ENCODE data around the gene GALNTL6. TPM values are rescaled to one million over a fixed set of nuclear protein-coding genes. Genes with fewer than 3 reads are reported as not detected.
A peak's percentile ranks its signal among the peaks of the same experiment; 100 is the strongest.

GALNTL6 gene
- total and polyA plus RNA-seq, 2 experiments from 2014 or later, result 0.38 to 0.40 TPM

DNA sequence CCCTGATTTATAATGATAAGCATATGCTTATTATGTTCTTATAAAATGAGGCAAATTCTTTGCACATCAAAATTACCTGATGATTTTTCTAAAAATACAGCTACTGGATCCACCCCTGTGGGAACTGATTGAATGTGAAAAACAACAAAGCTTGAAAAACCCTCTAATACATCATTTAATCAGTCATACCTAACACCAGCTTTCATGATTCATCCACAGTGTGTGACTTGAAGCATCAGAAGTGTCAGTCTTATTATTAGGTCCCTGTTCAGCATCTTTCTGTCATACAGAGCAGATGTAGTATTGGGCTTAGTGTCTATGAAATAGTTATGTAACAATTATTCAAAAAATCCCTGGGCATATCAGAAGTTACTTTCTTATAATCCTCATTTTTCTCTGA lies 684.1 kb downstream of the GALNTL6 start:
- DNase-seq (ENCODE audit: low spot score), result no peak
- no peaks in the 10 kb centered on the region for H3K36me3 ChIP-seq (ENCODE audit: insufficient read depth)
- no peaks in the 10 kb centered on the region for H3K9me2 ChIP-seq (ENCODE audit: insufficient read depth)
- H3F3A ChIP-seq (replicated peaks; ENCODE audit: low read depth), result no peaks in the 10 kb centered on the region
- H2AFZ ChIP-seq, result no peak overlapping the region
- Mint-ChIP-seq H3K4me1 (no peaks in the 10 kb centered on the region), H3K9me3 (no peaks in the 10 kb centered on the region), H3K27me3 (ENCODE audit: insufficient read depth, low read depth, poor library complexity) (no peaks in the 10 kb centered on the region), H3K36me3 (ENCODE audit: low read depth) (no peaks in the 10 kb centered on the region), H3K27ac (no peak overlapping the region), H3K4me3 (no peak overlapping the region)
- H4K20me1 ChIP-seq (replicated peaks; ENCODE audit: insufficient read depth), result no peaks in the 10 kb centered on the region
- no peaks in the 10 kb centered on the region for H3K4me1 ChIP-seq (ENCODE audit: insufficient read depth)
- no peaks in the 10 kb centered on the region for H3K79me2 ChIP-seq (replicated peaks; ENCODE audit: insufficient read depth)
- H3K4me2 ChIP-seq, result no peak overlapping the region
- no peaks in the 10 kb centered on the region for H3K27me3 ChIP-seq (ENCODE audit: insufficient read depth)
- H3K27ac ChIP-seq (ENCODE audit: low read depth), result no peak overlapping the region
- ATAC-seq, result no peak
- TF ChIP-seq, protein P1, sequence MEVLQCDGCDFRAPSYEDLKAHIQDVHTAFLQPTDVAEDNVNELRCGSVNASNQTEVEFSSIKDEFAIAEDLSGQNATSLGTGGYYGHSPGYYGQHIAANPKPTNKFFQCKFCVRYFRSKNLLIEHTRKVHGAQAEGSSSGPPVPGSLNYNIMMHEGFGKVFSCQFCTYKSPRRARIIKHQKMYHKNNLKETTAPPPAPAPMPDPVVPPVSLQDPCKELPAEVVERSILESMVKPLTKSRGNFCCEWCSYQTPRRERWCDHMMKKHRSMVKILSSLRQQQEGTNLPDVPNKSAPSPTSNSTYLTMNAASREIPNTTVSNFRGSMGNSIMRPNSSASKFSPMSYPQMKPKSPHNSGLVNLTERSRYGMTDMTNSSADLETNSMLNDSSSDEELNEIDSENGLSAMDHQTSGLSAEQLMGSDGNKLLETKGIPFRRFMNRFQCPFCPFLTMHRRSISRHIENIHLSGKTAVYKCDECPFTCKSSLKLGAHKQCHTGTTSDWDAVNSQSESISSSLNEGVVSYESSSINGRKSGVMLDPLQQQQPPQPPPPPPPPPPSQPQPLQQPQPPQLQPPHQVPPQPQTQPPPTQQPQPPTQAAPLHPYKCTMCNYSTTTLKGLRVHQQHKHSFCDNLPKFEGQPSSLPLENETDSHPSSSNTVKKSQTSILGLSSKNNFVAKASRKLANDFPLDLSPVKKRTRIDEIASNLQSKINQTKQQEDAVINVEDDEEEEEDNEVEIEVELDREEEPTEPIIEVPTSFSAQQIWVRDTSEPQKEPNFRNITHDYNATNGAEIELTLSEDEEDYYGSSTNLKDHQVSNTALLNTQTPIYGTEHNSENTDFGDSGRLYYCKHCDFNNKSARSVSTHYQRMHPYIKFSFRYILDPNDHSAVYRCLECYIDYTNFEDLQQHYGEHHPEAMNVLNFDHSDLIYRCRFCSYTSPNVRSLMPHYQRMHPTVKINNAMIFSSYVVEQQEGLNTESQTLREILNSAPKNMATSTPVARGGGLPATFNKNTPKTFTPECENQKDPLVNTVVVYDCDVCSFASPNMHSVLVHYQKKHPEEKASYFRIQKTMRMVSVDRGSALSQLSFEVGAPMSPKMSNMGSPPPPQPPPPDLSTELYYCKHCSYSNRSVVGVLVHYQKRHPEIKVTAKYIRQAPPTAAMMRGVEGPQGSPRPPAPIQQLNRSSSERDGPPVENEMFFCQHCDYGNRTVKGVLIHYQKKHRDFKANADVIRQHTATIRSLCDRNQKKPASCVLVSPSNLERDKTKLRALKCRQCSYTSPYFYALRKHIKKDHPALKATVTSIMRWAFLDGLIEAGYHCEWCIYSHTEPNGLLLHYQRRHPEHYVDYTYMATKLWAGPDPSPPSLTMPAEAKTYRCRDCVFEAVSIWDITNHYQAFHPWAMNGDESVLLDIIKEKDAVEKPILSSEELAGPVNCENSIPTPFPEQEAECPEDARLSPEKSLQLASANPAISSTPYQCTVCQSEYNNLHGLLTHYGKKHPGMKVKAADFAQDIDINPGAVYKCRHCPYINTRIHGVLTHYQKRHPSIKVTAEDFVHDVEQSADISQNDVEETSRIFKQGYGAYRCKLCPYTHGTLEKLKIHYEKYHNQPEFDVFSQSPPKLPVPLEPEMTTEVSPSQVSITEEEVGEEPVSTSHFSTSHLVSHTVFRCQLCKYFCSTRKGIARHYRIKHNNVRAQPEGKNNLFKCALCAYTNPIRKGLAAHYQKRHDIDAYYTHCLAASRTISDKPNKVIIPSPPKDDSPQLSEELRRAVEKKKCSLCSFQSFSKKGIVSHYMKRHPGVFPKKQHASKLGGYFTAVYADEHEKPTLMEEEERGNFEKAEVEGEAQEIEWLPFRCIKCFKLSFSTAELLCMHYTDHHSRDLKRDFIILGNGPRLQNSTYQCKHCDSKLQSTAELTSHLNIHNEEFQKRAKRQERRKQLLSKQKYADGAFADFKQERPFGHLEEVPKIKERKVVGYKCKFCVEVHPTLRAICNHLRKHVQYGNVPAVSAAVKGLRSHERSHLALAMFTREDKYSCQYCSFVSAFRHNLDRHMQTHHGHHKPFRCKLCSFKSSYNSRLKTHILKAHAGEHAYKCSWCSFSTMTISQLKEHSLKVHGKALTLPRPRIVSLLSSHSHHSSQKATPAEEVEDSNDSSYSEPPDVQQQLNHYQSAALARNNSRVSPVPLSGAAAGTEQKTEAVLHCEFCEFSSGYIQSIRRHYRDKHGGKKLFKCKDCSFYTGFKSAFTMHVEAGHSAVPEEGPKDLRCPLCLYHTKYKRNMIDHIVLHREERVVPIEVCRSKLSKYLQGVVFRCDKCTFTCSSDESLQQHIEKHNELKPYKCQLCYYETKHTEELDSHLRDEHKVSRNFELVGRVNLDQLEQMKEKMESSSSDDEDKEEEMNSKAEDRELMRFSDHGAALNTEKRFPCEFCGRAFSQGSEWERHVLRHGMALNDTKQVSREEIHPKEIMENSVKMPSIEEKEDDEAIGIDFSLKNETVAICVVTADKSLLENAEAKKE (CRISPR knock-in tag; IDR thresholded peaks at IDR 0.05), result no peak
- TF ChIP-seq POLR2AphosphoS5 (IDR thresholded peaks at IDR 0.05; ENCODE audit: low read depth), result no peak
- no peak for TF ChIP-seq ZNF114 (CRISPR knock-in tag; IDR thresholded peaks at IDR 0.05)
- TF ChIP-seq STAT1 (IDR thresholded peaks at IDR 0.05; ENCODE audit: unreplicated experiment), result no peak
- TF ChIP-seq, protein P2, sequence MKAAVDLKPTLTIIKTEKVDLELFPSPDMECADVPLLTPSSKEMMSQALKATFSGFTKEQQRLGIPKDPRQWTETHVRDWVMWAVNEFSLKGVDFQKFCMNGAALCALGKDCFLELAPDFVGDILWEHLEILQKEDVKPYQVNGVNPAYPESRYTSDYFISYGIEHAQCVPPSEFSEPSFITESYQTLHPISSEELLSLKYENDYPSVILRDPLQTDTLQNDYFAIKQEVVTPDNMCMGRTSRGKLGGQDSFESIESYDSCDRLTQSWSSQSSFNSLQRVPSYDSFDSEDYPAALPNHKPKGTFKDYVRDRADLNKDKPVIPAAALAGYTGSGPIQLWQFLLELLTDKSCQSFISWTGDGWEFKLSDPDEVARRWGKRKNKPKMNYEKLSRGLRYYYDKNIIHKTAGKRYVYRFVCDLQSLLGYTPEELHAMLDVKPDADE (IDR thresholded peaks at IDR 0.05), result no peak
- no peak overlapping the region for H3K4me3 ChIP-seq

GRCh38 chr4:172514011-172514410 lies 700.8 kb downstream of the GALNTL6 start:
- peak; percentile 3 for DNase-seq (ENCODE audit: low spot score)
- Mint-ChIP-seq H3K9me3 (peaks cover 7% of the 10 kb centered on the region), H3K4me1 (no peaks in the 10 kb centered on the region), H3K27ac (no peak overlapping the region), H3K27me3 (ENCODE audit: insufficient read depth, low read depth, poor library complexity) (peaks cover 3% of the 10 kb centered on the region), H3K4me3 (no peak overlapping the region), H3K36me3 (ENCODE audit: low read depth) (no peaks in the 10 kb centered on the region; the same call in 2 of the 3 replicates)
- no peak for ATAC-seq
- Histone ChIP-seq H3K79me2 (replicated peaks; ENCODE audit: insufficient read depth) (no peaks in the 10 kb centered on the region), H4K20me1 (replicated peaks; ENCODE audit: insufficient read depth) (no peaks in the 10 kb centered on the region), H3F3A (replicated peaks; ENCODE audit: low read depth) (no peaks in the 10 kb centered on the region), H3K36me3 (ENCODE audit: insufficient read depth) (no peaks in the 10 kb centered on the region; the same call in 1 of the 2 replicates), H2AFZ (no peak overlapping the region), H3K27ac (ENCODE audit: low read depth) (no peak overlapping the region), H3K27me3 (ENCODE audit: insufficient read depth) (no peaks in the 10 kb centered on the region), H3K4me2 (no peak overlapping the region), H3K4me1 (ENCODE audit: insufficient read depth) (no peaks in the 10 kb centered on the region), H3K9me2 (ENCODE audit: insufficient read depth) (no peaks in the 10 kb centered on the region), H3K4me3 (no peak overlapping the region)
- no peak for TF ChIP-seq REST (IDR thresholded peaks at IDR 0.05; ENCODE audit: unreplicated experiment)
- TF ChIP-seq NANOG (IDR thresholded peaks at IDR 0.05; ENCODE audit: borderline replicate concordance), result no peak
- TF ChIP-seq, protein P3, sequence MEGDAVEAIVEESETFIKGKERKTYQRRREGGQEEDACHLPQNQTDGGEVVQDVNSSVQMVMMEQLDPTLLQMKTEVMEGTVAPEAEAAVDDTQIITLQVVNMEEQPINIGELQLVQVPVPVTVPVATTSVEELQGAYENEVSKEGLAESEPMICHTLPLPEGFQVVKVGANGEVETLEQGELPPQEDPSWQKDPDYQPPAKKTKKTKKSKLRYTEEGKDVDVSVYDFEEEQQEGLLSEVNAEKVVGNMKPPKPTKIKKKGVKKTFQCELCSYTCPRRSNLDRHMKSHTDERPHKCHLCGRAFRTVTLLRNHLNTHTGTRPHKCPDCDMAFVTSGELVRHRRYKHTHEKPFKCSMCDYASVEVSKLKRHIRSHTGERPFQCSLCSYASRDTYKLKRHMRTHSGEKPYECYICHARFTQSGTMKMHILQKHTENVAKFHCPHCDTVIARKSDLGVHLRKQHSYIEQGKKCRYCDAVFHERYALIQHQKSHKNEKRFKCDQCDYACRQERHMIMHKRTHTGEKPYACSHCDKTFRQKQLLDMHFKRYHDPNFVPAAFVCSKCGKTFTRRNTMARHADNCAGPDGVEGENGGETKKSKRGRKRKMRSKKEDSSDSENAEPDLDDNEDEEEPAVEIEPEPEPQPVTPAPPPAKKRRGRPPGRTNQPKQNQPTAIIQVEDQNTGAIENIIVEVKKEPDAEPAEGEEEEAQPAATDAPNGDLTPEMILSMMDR (conservative IDR thresholded peaks at IDR 0.05; ENCODE audit: low read depth in 2 of 2), result no peak
